H1 (cell line): ENCODE measurements around the gene VWA2. TPM values are rescaled to one million over a fixed set of nuclear protein-coding genes. Genes with fewer than 3 reads are reported as not detected.

Experiments
- CTCF ChIA-PET: fragments of 300-600 bp; sonication (Branson Sonifier 250); formaldehyde crosslinking; loops from one replicate; lab custom pipeline; 2021; ENCODE audit not compliant: partially characterized antibody; lab: Charles Lee
- POLR2A ChIA-PET: fragments of 300-600 bp; sonication (Branson Sonifier 250); formaldehyde crosslinking; loops from one replicate; lab custom pipeline; 2021; ENCODE audit warnings: inconsistent platforms; ENCODE audit not compliant: partially characterized antibody; lab: Charles Lee
- DNase-seq, 2 experiments: peaks; one replicate each; pipeline versions ENCODE4 v3.0.0 to v3.0.0-alpha.2; 2010 to 2022; ENCODE audit warnings: low spot score in 2 of 2, low read depth in 1 of 2, mixed read lengths in 1 of 2
- FAIRE-seq: peaks from 2 replicates; lab custom pipeline; 2011; peaks lifted over from hg19 to GRCh38; lab: Jason Lieb, UNC
- H2AFZ ChIP-seq: 2 replicates; pipeline ENCODE4 v1.8.1; 2012; ENCODE audit warnings: low read length, inconsistent platforms
- H2AK5ac ChIP-seq: 2 replicates; pipeline ENCODE4 v1.6.1; 2013; ENCODE audit warnings: low read depth, low read length
- H2BK120ac ChIP-seq: replicated peaks from 2 replicates; pipeline ENCODE3; 2013; ENCODE audit warnings: low read depth, low read length, inconsistent platforms
- H2BK12ac ChIP-seq: 2 replicates; pipeline ENCODE4 v1.6.1; 2013; ENCODE audit warnings: low read depth, low read length
- H2BK15ac ChIP-seq: 2 replicates; pipeline ENCODE4 v1.6.1; 2013; ENCODE audit warnings: low read length
- H2BK20ac ChIP-seq: 2 replicates; pipeline ENCODE4 v1.6.1; 2013; ENCODE audit warnings: low read length
- H2BK5ac ChIP-seq: 2 replicates; pipeline ENCODE4 v1.6.1; 2013; ENCODE audit warnings: low read depth, low read length
- H3K14ac ChIP-seq: 2 replicates; pipeline ENCODE4 v1.6.1; 2013; ENCODE audit warnings: inconsistent platforms; ENCODE audit not compliant: insufficient read length
- H3K18ac ChIP-seq: 2 replicates; pipeline ENCODE4 v1.6.1; 2013; ENCODE audit warnings: low read length; ENCODE audit errors: extremely low read depth
- H3K23ac ChIP-seq: 2 replicates; pipeline ENCODE4 v1.6.1; 2013; ENCODE audit warnings: inconsistent platforms; ENCODE audit not compliant: insufficient read length
- H3K23me2 ChIP-seq: 2 replicates; pipeline ENCODE4 v1.6.1; 2013; ENCODE audit warnings: low read depth, low read length
- H3K27ac ChIP-seq: 2 replicates; pipeline ENCODE4 v1.6.1; 2011; ENCODE audit warnings: low read depth, low read length, inconsistent platforms
- H3K27me3 ChIP-seq, 4 experiments: replicated peaks in 1 of 4; 1 replicate in 1 of 4; 2 replicates in 3 of 4; pipeline versions ENCODE4 v1.6.1 to v1.8.1; 2011 to 2013; ENCODE audit warnings: low read length in 3 of 4, mild to moderate bottlenecking in 3 of 4, inconsistent platforms in 2 of 4, mixed read lengths in 2 of 4, moderate library complexity in 1 of 4; ENCODE audit not compliant: control insufficient read depth in 3 of 4, insufficient read depth in 3 of 4; ENCODE audit errors: extremely low read depth in 1 of 4
- H3K36me3 ChIP-seq, 4 experiments: 2 replicates each; pipeline versions ENCODE4 v1.6.1 to v1.8.1; 2011 to 2013; ENCODE audit warnings: mild to moderate bottlenecking in 4 of 4, low read length in 3 of 4, moderate library complexity in 2 of 4, control low read depth in 1 of 4, inconsistent platforms in 1 of 4; ENCODE audit not compliant: insufficient read depth in 4 of 4, control insufficient read depth in 2 of 4
- H3K4ac ChIP-seq: replicated peaks from 2 replicates; pipeline ENCODE3; 2013; ENCODE audit warnings: low read length, low read depth, mixed read lengths, inconsistent platforms; ENCODE audit not compliant: insufficient read length
- H3K4me1 ChIP-seq, 4 experiments: replicated peaks in 1 of 4; 1 replicate in 1 of 4; 2 replicates in 3 of 4; pipeline versions ENCODE4 v1.6.1 to v1.8.1; 2011 to 2013; ENCODE audit warnings: low read length in 3 of 4, inconsistent platforms in 2 of 4, mixed read lengths in 1 of 4; ENCODE audit not compliant: insufficient read depth in 4 of 4, control insufficient read depth in 3 of 4
- H3K4me2 ChIP-seq, 2 experiments: 2 replicates each; pipeline versions ENCODE4 v1.6.1 to v1.8.1; 2011 to 2013; ENCODE audit warnings: low read depth in 2 of 2, low read length in 2 of 2, control low read depth in 1 of 2, inconsistent platforms in 1 of 2, mild to moderate bottlenecking in 1 of 2; ENCODE audit not compliant: insufficient read depth in 1 of 2
- H3K4me3 ChIP-seq, 4 experiments: fragments of 200-600, 300-600 bp in 1 of 4; sonication (generic), shearing (Covaris generic), sonication (Bioruptor Twin) in 1 of 4; 2 replicates each; pipeline versions ENCODE4 v1.5.1 to v1.8.1; 2011 to 2016; ENCODE audit warnings: low read length in 4 of 4, low read depth in 3 of 4, control low read depth in 2 of 4, inconsistent platforms in 2 of 4, mild to moderate bottlenecking in 2 of 4, mixed read lengths in 1 of 4, moderate library complexity in 1 of 4; ENCODE audit not compliant: insufficient read depth in 2 of 4; ENCODE audit errors: extremely low read depth in 1 of 4
- H3K56ac ChIP-seq: replicated peaks from 2 replicates; pipeline ENCODE3; 2013; ENCODE audit warnings: low read depth, mild to moderate bottlenecking, mixed read lengths, low read length, inconsistent platforms; ENCODE audit not compliant: insufficient read length
- H3K79me1 ChIP-seq: 2 replicates; pipeline ENCODE4 v1.6.1; 2013; ENCODE audit warnings: low read depth, low read length, control low read depth
- H3K79me2 ChIP-seq, 2 experiments: 2 replicates each; pipeline versions ENCODE4 v1.6.1 to v1.8.1; 2012 to 2013; ENCODE audit warnings: low read length in 2 of 2, mild to moderate bottlenecking in 2 of 2, inconsistent platforms in 1 of 2; ENCODE audit not compliant: insufficient read depth in 2 of 2, control insufficient read depth in 1 of 2
- H3K9ac ChIP-seq, 4 experiments: replicated peaks in 1 of 4; 1 replicate in 1 of 4; 2 replicates in 3 of 4; pipeline versions ENCODE4 v1.6.1 to v1.8.1; 2011 to 2013; ENCODE audit warnings: low read depth in 3 of 4, low read length in 3 of 4, control low read depth in 2 of 4, mild to moderate bottlenecking in 2 of 4, moderate library complexity in 2 of 4, inconsistent platforms in 1 of 4; ENCODE audit errors: extremely low read depth in 1 of 4
- H3K9me3 ChIP-seq, 2 experiments: 2 replicates each; pipeline versions ENCODE4 v1.6.1 to v1.8.1; 2012 to 2013; ENCODE audit warnings: mild to moderate bottlenecking in 2 of 2, moderate library complexity in 2 of 2, control low read depth in 1 of 2, inconsistent platforms in 1 of 2, low read depth in 1 of 2, low read length in 1 of 2, mixed read lengths in 1 of 2; ENCODE audit not compliant: insufficient read depth in 2 of 2
- H4K20me1 ChIP-seq, 2 experiments: replicated peaks in 1 of 2; 2 replicates each; pipeline versions ENCODE3 to v1.8.1; 2011 to 2013; ENCODE audit warnings: inconsistent platforms in 2 of 2, low read length in 2 of 2, mild to moderate bottlenecking in 1 of 2; ENCODE audit not compliant: insufficient read depth in 2 of 2, control insufficient read depth in 1 of 2
- H4K5ac ChIP-seq: 2 replicates; pipeline ENCODE4 v1.6.1; 2013; ENCODE audit warnings: low read length, low read depth, mixed read lengths, inconsistent platforms; ENCODE audit not compliant: insufficient read length
- H4K8ac ChIP-seq: 2 replicates; pipeline ENCODE4 v1.8.0; 2013; ENCODE audit warnings: mild to moderate bottlenecking, moderate library complexity, low read length, inconsistent platforms; ENCODE audit not compliant: insufficient read depth; ENCODE audit errors: extremely low read depth
- H4K91ac ChIP-seq: replicated peaks from 2 replicates; pipeline ENCODE3; 2013; ENCODE audit warnings: low read length, mixed read lengths, inconsistent platforms; ENCODE audit not compliant: insufficient read length
- CBX8 ChIP-seq: fragments of 300-800, 300-1000 bp; sonication (generic); IDR thresholded peaks from 2 replicates; pipeline ENCODE4 v1.7.1; 2016; ENCODE audit warnings: low read depth, low read length, borderline replicate concordance
- CHD2 ChIP-seq: IDR thresholded peaks from 2 replicates; pipeline ENCODE4 v1.6.1; 2012; ENCODE audit warnings: low read length, improper control_type of control experiment
- EGR1 ChIP-seq: IDR thresholded peaks from 2 replicates; pipeline ENCODE4 v1.6.1; 2011; ENCODE audit warnings: low read depth, low read length, borderline replicate concordance
- GABPA ChIP-seq: IDR thresholded peaks from 2 replicates; pipeline ENCODE4 v1.6.1; 2011; ENCODE audit warnings: mild to moderate bottlenecking, low read length, moderate library complexity, borderline replicate concordance; ENCODE audit not compliant: insufficient read depth
- HDAC2 ChIP-seq, 2 experiments: fragments of 300-600 bp in 1 of 2; sonication (generic) in 1 of 2; IDR thresholded peaks; 2 replicates each; pipeline ENCODE4 v1.6.1; 2011 to 2012; ENCODE audit warnings: low read depth in 2 of 2, low read length in 2 of 2, mild to moderate bottlenecking in 2 of 2, moderate library complexity in 2 of 2, borderline replicate concordance in 1 of 2, inconsistent platforms in 1 of 2
- KDM5A ChIP-seq: fragments of 200-600 bp; IDR thresholded peaks from 2 replicates; pipeline ENCODE4 v1.7.1; 2012; ENCODE audit warnings: mild to moderate bottlenecking, low read length, inconsistent platforms, mixed read lengths
- POLR2A ChIP-seq, 2 experiments: IDR thresholded peaks; 1 replicate in 1 of 2; 2 replicates in 1 of 2; pipeline ENCODE4 v1.6.1; 2011; ENCODE audit warnings: low read depth in 2 of 2, low read length in 2 of 2, mild to moderate bottlenecking in 2 of 2; ENCODE audit errors: control extremely low read depth in 1 of 2
- RNF2 ChIP-seq: fragments of 200-900, 300-1000 bp; sonication (generic); IDR thresholded peaks from 2 replicates; pipeline ENCODE4 v1.7.1; 2016; ENCODE audit warnings: borderline replicate concordance, low read depth, mild to moderate bottlenecking, antibody characterized with exemption, low read length; ENCODE audit not compliant: poor library complexity, severe bottlenecking; ENCODE audit errors: missing control alignments
- TEAD4 ChIP-seq: IDR thresholded peaks from 2 replicates; pipeline ENCODE4 v1.6.1; 2012; ENCODE audit warnings: low read depth, low read length, inconsistent platforms, mixed read lengths
- WGBS, 2 experiments: shearing (Covaris generic) in 1 of 2; methylation state at CpG; one replicate each; pipeline versions ENCODE4 v1.1.6 to v1.1.7; 2013 to 2015; ENCODE audit warnings: low lambda C conversion rate in 2 of 2, mixed read lengths in 2 of 2, inconsistent platforms in 1 of 2, low coverage in 1 of 2, missing lambda C conversion rate in 1 of 2; ENCODE audit not compliant: insufficient replicate concordance in 2 of 2, insufficient coverage in 1 of 2, insufficient read length in 1 of 2; ENCODE audit errors: extremely low coverage in 1 of 2, missing lambda C conversion rate in 1 of 2; 5-methylcytosine and 5-hydroxymethylcytosine counted together
- polyA plus RNA-seq, 7 experiments: library from polyadenylated mRNA; depleted of rRNA in 3 of 7; stranded (reverse) in 5 of 7; unstranded in 2 of 7; fragments of >200 nt in 5 of 7; fragments of 200-250 nt in 2 of 7; gene quantifications; 1 replicate in 5 of 7; 2 replicates in 1 of 7; 4 replicates in 1 of 7; pipeline versions ENCODE4 v1.2.1 to v1.2.3, GENCODE V29; 2011 to 2013; ENCODE audit warnings: missing spikeins in 2 of 7, mixed read lengths in 2 of 7
- total RNA-seq: library from RNA; stranded (reverse); fragmentation: NEBNext Ultra II Directional; extraction: Animal tissue kit (Norgen Biotek cat#: 25700); gene quantifications from 2 replicates; pipeline ENCODE4 v1.2.1, GENCODE V29; 2021
- TF ChIP-seq, protein P1 (sequence below): IDR thresholded peaks from 2 replicates; pipeline ENCODE4 v1.6.1; 2012; ENCODE audit warnings: inconsistent platforms

VWA2 gene
- total and polyA plus RNA-seq, 2 of the 8 experiments (the other 6 are each of a cell fraction or from before 2014, with no cell fraction given) = 2.8 to 2.9 TPM

DNA sequence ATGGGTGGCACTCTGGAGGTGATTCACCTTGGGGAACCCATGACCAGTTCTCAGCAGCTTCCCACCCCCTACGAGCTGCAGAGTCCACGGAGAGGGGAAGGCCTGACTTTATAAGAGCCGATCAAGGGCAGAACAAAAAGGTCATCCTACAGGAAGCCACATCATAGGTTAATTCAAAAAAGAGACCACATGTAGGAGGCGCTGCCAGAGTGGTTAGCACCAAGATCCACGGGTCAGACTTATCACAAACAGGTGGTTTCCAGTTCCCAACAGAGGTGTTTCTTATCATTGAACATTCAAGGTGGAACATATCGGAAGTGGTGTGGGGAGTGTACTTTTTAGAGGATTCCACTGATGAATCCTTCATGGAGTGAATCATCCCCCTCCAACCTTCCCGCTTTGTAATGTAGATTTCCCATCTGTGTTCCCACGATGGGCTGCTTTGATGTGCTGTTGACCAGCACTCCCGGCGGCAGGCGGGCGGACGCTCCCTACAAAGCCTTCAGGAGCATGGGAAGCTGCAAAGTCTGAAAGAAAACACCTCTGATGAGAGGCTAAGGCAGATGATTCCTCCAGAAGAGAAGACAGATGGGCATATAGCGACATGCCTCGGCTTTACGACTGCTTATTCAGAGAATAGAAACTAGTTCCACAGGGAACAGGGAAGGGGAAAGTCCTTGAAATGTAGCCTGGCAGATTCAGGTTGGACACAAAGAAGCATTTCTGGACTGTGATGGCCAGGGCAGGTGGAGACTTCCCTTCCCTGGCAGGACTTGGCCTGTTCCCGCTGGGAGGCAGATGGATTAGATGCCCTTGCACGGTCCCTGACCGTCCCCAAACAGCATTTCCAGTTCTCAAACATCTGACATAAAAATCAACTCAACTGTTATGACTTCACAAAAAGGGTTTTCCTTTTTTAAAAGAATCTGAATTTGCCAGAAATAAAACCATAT lies 98.7 kb downstream of the VWA2 start:
- peaks cover 6 to 11% (median 10%) of the 10 kb centered on the region in 4 experiments for H3K4me1 ChIP-seq
- H3K4me3 ChIP-seq = no peak overlapping the region
- peak overlapping the region; percentile 33 to 40; a peak in 3 of 4 replicates for H3K4me2 ChIP-seq
- peak in 1 of 2 experiments; percentile 53 for DNase-seq
- H3K4ac ChIP-seq = peak overlapping the region; percentile 12
- H3K14ac ChIP-seq = no peak overlapping the region
- H3K23ac ChIP-seq = no peak overlapping the region
- no peak overlapping the region for H2BK15ac ChIP-seq
- H2BK120ac ChIP-seq = no peak overlapping the region
- no peak overlapping the region for H3K56ac ChIP-seq
- H3K18ac ChIP-seq = no peak overlapping the region
- no peak overlapping the region for H3K9ac ChIP-seq
- peak overlapping the region; percentile 87; the same call in 1 of the 2 replicates for H2BK12ac ChIP-seq
- ChIA-PET POLR2A (no interaction called here), CTCF (interaction anchor here (1.5 to 8.4 kb wide), 3 partner anchors 14 to 66 kb away, joined by 5 to 48 read pairs (median 10); no protein-coding TSS in a partner anchor)
- peak; percentile 57 for FAIRE-seq
- no peaks in the 10 kb centered on the region for H3K23me2 ChIP-seq
- no peak overlapping the region for H2AK5ac ChIP-seq
- no peak overlapping the region for H4K91ac ChIP-seq
- H4K20me1 ChIP-seq = no peaks in the 10 kb centered on the region
- H2BK20ac ChIP-seq = no peak overlapping the region
- H4K8ac ChIP-seq = no peak overlapping the region
- H3K9me3 ChIP-seq = no peaks in the 10 kb centered on the region
- H2AFZ ChIP-seq = no peak overlapping the region
- H3K79me1 ChIP-seq = no peaks in the 10 kb centered on the region
- no peak overlapping the region for H3K27ac ChIP-seq
- H2BK5ac ChIP-seq = no peak overlapping the region
- no peaks in the 10 kb centered on the region for H3K79me2 ChIP-seq
- WGBS, 2 experiments = 64% methylated on average over 19 of the region's 19 CpGs; no CpG with 5 or more reads in 1 of the 2 experiments
- no peak overlapping the region for H4K5ac ChIP-seq
- no peaks in the 10 kb centered on the region for H3K36me3 ChIP-seq
- no peaks in the 10 kb centered on the region for H3K27me3 ChIP-seq
- TF ChIP-seq POLR2A (IDR thresholded peaks at IDR 0.05; ENCODE audit: control extremely low read depth in 1 of 2, low read depth in 2 of 2, low read length in 2 of 2) = no peak
- TF ChIP-seq CHD2 = no peak
- TF ChIP-seq KDM5A = no peak
- no peak for TF ChIP-seq RNF2
- TF ChIP-seq, protein P1, sequence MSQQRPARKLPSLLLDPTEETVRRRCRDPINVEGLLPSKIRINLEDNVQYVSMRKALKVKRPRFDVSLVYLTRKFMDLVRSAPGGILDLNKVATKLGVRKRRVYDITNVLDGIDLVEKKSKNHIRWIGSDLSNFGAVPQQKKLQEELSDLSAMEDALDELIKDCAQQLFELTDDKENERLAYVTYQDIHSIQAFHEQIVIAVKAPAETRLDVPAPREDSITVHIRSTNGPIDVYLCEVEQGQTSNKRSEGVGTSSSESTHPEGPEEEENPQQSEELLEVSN = no peak
- TF ChIP-seq EGR1 = no peak
- no peak for TF ChIP-seq GABPA
- TF ChIP-seq TEAD4 = no peak
- TF ChIP-seq HDAC2 (IDR thresholded peaks at IDR 0.05; ENCODE audit: borderline replicate concordance in 1 of 2, low read depth in 2 of 2, low read length in 2 of 2) = 0 out of 4 replicates have a peak, but pooled peaks of 1 of the 2 experiments have one; percentile 8
- no peak for TF ChIP-seq CBX8
